DMS53 treated with DMSO at 0.1 percent for 48 hours (cell line): Measurements from ENCODE around the gene GDF11.

Experiments
- DNase-seq: peaks from one replicate; lab custom pipeline; 2025; ENCODE audit not compliant: unreplicated experiment; lab: John Stamatoyannopoulos, UW

Gene GDF11

DNA sequence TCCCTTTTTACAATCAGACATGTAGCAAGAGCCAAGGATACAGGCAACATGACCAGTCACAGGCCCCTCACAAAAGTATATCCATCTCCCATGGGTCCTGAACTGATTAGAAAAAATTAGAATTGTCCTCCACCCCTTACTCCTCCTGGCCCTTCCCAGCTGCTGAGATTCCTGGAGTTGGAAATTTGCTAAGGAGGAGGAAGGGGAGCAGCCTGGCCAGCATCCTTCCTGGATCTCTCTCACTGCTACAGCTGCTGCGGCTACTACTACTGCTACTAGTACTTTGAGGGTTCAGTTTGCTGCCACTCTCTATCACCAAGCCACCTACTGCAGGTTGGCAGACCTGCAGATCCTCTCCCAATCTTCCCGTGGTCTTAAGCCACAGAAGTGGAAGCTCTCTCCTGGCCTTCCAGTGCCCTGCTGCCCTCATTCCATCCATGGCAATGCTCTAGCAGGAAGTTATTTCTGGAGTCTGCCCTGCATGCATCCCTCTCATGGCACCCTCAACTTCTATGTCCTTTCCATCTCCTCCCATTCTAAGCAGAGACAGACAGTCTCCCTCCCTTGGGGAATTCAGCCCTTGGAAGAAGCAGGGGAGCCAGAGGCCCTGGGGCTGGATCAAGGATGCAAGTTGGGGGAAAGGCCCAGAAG lies 36.2 kb upstream of the GDF11 start:
- no peak for DNase-seq

DNA sequence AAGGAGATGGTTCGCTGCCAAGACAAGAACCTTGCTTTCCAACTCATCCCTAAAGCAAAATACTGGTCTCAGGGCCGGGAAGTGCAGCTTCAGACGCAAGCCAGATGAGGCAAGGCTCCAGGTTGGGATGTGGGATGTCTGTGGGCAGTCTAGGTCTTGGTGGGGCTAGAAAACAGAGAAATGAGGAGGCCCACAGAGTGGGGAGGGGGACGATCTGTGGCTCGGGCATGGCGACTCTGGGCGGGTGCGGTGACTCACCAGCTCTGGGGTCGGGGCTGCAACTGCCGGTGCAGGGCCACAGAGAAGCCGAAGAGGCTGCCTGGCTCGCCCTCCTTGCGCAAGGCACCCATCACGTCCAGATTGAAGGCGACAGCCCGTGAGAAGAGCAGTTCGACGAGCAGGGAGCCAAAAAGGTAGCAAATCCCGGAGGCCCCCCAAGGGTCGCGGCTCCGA lies 35.7 kb upstream of the GDF11 start:
- DNase-seq = no peak

DNA sequence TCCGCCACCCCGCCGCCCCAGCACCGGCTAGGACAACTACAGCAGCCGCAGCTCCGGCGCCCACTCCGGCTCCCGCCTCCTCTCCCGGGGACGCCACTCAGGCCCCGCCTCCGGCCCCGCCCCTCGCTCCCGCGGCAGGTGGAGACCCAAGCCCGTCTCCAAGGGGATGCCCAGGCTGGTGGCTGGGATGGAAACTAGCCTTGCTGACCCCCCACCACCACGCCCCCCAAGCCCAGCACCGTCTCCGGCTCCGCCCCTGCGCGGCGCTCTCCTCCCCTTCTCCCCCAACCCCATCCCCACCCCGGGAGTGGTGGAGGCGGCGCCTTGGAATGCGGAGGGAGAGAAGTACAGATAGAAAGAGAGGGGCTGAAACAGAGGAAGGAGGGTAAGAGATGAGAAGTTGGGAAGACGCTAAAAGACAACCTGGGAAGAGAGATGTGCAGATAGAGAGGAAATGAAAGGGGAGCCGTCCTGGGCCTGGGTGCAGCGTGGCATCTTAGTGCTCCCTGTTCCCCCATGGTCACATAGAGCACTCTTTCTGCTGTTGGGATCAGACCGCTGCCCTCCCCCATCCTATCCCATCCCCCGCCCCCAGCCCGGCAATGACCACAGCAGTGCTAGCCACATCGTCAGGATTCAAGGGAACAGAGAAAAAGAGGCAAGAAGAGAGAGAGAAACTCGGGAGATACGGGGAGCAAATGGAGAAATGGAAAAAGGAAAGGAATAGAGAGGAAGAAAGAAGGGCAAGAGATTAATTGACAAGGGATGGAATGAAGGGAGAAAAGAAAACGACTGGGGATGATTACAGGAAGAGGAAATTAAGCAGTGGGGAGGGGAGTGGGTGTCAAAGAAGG lies 34.9 kb upstream of the GDF11 start, which contains the start of gene ITGA7:
Gene ITGA7, minus strand, starts transcription at position 64 of the 854 bp plus-strand sequence. CDS start 222 bp downstream, outside the sequence.
- DNase-seq = peak; percentile 12

DNA sequence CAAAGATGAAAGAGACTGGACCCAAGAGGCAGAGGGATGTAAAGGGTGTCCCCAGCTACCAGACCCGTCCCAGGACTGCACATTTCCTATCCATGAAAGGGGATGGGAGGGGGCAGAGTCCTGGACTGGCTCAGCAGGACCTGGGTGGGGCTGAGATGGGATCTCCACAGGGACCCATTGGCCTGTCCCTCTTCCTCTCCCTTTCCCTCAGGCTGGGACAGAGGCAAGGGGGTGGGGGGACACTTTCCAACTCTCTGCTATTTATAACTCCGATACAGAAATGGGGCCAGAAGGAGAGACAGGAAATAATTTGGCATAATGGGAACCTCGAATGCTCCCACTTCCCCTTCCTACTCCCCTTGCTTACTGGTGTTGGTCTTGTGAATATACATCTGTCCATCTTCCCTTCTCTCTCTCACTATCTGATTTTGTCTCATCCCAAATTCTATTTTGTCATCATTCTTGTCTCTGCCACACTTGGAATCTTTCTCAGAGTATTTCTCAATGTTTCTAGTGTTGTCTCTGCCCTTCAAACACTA lies 34.2 kb upstream of the GDF11 start:
- no peak for DNase-seq

DNA sequence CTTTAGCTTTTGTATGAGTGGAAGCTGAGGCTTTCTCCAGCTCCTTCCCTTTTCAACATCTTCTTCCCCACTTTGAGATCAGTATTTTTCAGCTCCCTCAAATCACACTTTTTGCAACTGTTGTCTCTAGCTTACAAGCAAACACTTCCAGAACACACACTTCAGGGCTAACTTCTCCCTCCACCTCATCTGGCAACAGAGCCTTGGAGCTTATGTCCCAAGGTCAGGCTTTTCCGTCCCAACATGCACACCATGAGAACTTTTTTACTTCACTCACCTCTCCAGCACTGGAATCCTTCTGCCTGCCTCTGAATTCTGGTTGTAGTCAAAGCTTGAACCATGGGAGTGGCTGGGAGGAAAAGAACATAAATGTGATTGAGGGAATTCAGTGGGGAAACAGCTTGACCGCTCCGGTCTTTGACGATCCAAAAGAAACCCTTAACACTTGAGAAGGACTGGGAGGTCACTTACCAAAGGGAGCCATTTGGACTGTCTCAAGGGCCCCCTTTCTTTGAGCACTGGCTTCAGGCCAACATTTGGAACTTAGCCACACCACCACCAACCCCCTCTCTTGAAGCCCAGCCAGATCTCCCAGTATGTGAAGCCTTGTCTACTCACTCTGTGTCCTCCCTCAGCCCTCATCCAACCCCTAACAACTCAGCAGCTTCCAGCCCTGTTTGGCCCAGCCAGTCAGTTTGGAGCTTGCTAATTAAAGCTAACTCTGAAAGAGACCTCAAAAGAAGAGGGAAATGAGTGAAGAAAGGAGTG lies 31.0 kb upstream of the GDF11 start:
- DNase-seq = no peak

DNA sequence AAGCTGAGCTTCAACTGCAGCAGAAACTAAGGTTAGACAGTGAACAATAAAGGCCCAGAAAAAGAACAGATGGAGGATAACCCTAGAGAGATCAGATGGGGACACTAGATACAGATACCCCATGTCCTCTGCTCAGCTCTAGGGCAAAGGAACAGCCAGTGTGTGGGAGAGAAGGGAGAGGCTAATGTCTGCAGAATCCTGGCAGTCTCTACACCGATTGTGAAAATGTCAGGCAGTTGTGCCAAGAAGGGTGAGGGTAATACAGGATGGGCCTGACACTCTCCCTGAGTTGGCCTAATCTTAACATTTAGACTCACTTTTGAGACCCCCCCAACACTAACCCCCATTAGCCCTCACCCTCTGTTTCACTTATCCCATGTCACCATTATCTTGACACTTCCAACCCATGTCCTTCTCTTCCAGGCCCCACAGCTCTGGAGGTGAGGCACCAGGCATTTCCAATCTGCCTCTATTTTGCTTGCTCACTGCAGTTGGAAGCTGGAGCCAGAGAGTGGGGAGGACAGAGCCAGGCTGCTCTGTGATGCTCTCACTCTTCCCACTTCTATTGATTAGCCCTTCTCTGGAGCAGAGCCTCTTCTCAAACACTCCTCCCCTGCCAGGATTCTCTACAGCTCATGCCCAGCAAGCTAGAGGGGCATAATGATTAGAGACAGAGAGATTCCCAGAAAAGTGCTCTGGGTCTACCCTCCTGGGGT lies 30.1 kb upstream of the GDF11 start:
- no peak for DNase-seq

DNA sequence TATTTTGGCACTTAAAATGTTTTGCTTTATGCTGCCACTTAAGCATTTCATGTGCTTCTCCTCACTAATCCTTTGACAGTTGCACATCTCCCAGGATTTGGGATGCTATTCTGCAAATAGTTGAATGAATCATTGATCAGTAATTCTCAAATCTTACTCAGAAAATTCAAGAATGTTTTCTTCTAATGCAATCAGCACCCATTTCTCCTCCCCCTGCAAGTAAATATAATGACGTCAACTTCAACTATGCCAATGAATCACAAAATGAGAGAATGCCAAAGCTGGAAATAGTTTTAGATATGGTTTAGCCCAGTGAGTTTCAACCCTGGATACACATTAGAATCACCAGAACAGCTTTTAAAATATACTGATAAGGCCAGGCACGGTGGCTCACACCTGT lies 29.2 kb upstream of the GDF11 start:
- no peak for DNase-seq

DNA sequence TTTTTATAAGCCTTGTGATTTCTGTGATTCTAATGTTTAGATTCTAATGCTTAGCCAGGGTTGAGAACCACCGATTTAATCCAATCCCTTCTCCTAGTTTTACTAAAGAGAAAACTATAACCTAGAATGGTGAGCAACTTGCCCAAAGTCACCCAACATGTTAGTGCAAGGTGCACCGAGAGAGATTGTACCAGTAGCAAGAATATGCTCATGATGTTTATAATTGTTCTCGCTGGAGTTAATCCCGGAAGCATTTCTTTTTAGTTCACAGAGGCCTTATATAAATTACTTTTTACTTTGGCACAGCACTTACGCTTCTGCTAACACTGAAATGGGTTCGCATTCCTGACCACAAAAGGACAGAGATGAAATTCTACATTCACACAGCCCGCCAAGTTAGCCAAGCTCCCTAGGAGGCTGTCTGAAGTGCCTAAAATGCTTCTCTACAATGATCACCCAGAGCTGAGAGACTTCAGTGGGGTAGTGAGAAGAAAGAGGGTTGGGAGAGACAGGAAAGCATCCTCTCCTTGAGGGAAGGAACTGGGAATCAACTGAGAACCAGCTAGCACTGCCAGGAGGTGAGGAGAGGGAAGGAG lies 27.7 kb upstream of the GDF11 start:
- DNase-seq = no peak

DNA sequence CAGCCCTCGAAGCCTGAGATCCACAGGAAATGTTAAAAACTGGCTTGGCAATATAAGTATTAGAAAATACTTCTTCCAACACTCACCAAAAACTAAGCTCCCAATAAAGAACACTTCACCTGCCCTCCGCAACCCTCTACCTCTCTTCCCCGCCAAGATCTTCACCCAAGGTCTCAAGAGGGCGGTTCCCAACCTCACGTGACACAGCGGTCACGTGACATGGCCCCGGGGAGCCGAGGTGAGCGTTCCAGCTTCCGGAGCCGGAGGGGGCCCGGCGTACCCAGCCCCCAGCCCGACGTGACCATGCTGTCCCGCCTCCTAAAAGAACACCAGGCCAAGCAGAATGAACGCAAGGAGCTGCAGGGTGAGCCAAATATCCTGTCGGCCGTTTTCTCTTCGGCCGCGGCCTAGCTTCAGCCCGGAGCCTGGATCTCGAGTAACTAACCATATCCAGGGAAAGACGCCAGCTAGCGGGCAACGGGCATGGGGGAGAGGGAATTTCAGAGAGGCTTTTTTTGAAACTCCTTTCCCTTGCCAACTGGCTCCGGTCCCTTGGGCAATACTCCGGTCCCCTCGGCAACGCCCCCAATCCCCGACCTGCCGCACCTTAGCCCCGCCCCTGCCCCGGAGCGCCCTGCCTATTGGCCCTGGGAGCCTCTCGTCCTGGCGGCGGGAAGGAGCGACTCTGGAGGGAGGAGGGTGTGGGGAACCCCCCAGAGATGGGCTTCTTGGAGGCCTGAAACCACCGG lies 26.9 kb upstream of the GDF11 start, which contains the start of gene BLOC1S1:
Gene BLOC1S1, plus strand, starts transcription at position 214 of the 749 bp plus-strand sequence. Its CDS starts 6 bp downstream, at position 220.
- peak; percentile 70 for DNase-seq

DNA sequence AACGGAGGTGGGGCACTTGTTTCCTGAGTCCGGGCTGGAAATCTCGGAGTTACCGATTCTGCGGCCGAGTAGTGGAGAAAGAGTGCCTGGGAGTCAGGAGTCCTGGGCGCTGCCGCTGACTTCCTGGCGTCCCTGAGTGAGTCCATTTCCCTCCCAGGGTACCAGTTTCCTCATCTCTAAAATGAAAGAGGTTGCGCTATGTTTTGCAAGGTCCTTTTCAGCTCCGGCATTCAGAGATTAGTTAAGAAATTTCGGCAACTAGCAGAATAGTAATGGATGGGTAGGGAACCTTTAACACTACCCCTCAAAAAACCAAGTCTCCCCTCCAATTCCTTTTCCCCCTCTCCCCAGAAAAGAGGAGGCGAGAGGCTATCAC lies 26.4 kb upstream of the GDF11 start:
- peak; percentile 54 for DNase-seq

DNA sequence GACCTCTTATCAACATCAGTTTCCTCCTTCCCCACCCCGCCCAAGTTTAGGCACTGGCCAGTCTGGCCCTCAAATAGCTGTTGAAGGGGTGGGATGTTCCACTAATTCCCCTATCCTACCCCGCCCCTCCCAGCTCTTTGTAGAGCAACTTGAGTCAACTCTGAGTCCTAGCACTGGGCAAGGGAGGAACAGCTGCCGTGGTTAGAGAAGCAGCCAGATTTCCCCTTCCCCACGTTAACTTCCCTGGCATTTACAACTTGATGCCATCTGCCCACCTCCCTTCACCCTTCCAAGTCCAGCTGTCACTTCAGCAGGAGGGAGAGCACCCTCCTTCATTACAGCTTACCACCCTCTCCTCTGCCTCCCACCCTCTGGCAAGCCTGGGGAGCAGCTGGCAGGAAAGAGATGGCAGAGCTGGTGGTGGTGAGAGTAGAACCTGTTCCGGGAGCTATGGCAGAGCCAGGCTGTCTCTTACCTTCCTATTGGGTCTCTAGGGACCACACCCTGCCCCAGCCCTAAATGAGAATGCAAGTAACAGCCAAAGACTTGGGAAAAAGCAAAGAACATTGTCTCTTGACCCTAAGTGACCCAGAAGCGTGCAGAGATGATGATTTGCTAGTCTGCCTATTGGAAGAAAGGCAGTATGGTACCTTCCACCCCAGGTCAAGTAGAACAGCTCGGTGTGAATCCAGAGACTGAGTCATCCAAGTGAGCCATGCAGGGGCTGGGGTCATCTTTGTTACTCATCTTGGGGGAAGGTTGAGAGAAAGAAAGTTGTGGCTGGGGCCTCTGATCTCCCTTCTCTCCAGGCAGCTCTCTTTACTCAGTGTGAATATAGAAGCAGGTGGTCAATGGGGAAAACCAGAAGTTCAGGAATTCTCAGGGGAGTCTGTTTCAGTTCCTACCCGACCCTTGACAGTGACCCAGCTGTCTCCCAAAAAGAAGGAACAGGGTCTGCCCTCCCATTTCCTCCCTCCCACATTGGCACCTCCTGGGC lies 25.6 kb upstream of the GDF11 start:
- no peak for DNase-seq

DNA sequence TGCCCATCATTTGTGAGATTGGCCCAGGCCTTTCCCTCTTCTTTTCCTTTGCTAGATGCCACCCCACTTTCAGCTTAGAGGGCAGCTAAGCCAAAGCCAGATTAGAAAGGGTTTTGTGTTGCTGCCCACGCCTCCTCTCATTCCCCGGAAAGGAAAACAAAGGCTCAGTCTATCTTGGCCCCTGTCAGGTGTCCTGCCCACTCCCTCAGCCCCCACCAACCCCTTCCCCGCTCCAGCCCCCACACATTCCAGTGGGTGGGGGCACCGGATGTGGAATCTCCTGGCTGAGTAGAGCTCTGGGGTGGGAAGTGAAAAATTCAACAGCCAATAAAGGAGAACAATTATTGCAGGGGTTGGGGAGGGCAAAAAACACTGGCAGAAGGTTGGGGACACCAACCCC lies 24.9 kb upstream of the GDF11 start:
- no peak for DNase-seq

DNA sequence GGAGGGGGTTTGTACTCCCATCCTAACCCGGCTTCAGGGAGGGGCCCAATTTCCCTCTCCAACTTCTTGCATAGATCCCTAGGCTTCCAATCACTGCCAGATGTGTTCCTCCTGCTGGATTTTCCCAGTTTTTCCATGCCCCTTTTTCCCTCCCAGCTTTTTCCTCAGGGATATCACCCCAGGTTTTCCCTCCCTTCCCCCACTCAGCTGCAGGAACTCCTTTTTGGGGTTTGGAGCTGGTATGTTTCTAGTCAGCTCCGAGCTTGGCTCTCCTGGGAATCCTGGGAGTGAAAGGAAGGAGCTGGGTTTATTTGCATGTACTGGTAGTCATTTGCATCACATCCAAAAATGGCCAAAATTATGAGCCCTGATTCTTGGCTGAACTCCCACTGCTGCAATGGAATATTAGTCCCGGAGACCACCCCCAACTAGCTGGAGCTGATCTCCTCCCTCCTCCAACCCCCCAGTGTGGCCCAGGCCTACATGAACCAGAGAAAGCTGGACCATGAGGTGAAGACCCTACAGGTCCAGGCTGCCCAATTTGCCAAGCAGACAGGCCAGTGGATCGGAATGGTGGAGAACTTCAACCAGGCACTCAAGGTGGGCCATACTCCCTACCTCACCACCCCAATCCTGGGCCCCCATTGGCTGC lies 24.2 kb upstream of the GDF11 start:
- no peak for DNase-seq

DNA sequence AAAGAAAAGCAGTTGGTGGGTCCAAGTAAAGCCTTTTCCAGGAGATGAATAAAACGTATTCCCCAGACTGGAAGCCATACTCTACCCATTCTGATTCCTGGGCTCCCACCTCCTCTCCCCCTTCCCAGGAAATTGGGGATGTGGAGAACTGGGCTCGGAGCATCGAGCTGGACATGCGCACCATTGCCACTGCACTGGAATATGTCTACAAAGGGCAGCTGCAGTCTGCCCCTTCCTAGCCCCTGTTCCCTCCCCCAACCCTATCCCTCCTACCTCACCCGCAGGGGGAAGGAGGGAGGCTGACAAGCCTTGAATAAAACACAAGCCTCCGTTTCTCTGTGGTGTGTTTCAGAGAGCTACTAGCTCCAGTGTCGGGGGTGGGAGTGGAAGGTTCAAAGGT lies 23.6 kb upstream of the GDF11 start:
- no peak for DNase-seq

DNA sequence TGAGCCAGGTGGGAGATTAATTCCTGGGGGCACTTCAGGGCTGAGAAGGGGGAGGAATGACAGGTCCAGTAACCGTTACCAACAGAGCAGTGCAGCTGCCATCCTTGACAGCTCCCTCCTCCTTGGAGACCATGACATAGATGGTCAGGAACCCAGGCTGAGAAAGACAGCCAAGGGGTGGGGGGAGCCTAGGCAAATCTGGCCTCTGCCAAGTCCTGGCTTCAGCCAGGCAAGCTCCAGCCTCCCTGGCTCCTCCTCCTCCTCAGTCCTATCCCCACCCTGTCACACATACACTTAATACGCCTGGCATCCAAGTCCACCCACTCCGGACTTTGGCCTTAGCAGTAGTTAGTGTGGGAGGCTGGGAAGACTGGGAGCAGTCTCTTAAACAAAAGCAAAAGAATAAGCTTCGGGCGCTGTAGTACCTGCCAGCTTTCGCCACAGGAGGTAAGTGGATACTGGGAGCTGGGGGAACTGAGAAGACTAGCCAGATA lies 22.8 kb upstream of the GDF11 start, which contains the start of gene RDH5:
Gene RDH5, plus strand, starts transcription at position 323 of the 494 bp plus-strand sequence. CDS start 792 bp downstream, outside the sequence.
- no peak for DNase-seq

DNA sequence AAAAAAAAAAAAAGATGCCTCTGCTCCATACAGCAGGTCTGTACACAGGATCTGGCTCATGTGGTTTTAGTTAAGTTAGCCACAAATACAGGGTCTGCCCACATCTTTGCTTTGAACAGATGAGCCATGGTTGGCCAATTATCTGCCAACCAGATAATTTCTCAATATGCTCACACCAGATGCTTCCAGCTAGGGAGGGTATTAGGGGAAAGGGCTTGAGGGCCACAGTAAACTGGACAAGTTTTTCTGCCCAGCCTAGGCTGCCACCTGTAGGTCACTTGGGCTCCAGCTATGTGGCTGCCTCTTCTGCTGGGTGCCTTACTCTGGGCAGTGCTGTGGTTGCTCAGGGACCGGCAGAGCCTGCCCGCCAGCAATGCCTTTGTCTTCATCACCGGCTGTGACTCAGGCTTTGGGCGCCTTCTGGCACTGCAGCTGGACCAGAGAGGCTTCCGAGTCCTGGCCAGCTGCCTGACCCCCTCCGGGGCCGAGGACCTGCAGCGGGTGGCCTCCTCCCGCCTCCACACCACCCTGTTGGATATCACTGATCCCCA lies 22.0 kb upstream of the GDF11 start:
- peak; percentile 60 for DNase-seq

DNA sequence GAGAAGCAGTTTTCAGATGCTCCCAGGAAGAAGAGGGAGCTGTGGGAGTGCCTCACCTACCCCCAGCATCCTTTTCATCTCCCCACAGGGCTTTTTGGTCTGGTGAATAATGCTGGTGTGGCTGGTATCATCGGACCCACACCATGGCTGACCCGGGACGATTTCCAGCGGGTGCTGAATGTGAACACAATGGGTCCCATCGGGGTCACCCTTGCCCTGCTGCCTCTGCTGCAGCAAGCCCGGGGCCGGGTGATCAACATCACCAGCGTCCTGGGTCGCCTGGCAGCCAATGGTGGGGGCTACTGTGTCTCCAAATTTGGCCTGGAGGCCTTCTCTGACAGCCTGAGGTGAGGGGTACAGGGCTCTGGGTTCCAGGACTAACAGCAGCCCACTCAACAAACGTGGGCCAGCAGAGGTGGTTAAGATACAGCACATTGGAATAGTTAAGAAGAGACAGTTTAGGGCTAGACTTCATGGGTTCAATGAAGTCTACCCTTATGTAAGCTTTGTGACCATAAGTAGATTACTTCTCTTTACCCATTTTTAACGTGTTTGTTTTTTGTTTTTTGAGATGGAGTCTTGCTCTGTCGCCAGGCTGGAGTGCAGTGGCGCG lies 21.2 kb upstream of the GDF11 start:
- no peak for DNase-seq
